HCT116 (cell line): ENCODE data around the gene PDXK. TPM values are rescaled to one million over a fixed set of nuclear protein-coding genes. Genes with fewer than 3 reads are reported as not detected.

Source experiments
- ATAC-seq: fragments of 200-7000 bp; cut with Tn5 transposase; 2 replicates; pipeline ENCODE4 v1.9.1; 2020; ENCODE audit warnings: mild to moderate bottlenecking, moderate library complexity
- BruUV-seq: library from RNA; stranded (reverse); fragments of 400-500 nt; replicated peaks from 2 replicates; lab custom pipeline; 2021; lab: Mats Ljungman, UMichigan
- CTCF ChIA-PET: fragments of 300-600 bp; sonication (Branson Sonifier 250); formaldehyde crosslinking; loops from one replicate; lab custom pipeline; 2021; ENCODE audit warnings: antibody characterized with exemption; lab: Charles Lee
- POLR2A ChIA-PET: fragments of 300-600, 350-600 bp; sonication (Branson Sonifier 250); formaldehyde crosslinking; loops from one replicate; lab custom pipeline; 2021; ENCODE audit warnings: antibody characterized with exemption; lab: Charles Lee
- RAD21 ChIA-PET, 2 experiments: fragments of 300-600 bp; sonication (Branson Sonifier 250); formaldehyde crosslinking; loops; one replicate each; lab custom pipeline; 2023; ENCODE audit warnings: low total read pairs in 2 of 2; ENCODE audit not compliant: uncharacterized antibody in 2 of 2, unreplicated experiment in 2 of 2, low non-redundant PET in 1 of 2; lab: Charles Lee
- DNase-seq: peaks from one replicate; pipeline ENCODE4 v3.0.0-alpha.2; 2010; ENCODE audit warnings: low read depth, low spot score
- H2AFZ ChIP-seq: fragments of 200-600 bp; shearing (Covaris generic), sonication (generic); 2 replicates; pipeline ENCODE4 v1.6.1; 2017; ENCODE audit warnings: low read depth, mixed run types, mixed read lengths, antibody characterized with exemption, low read length; ENCODE audit not compliant: poor library complexity, severe bottlenecking
- H3K27ac ChIP-seq: 2 replicates; pipeline ENCODE4 v1.5.1; 2012; ENCODE audit warnings: low read depth, low read length
- H3K27me3 ChIP-seq: fragments of 200-600 bp; sonication (generic); 2 replicates; pipeline ENCODE4 v1.6.1; 2016; ENCODE audit warnings: mixed run types, low read length, mixed read lengths; ENCODE audit not compliant: insufficient read depth
- H3K36me3 ChIP-seq, 2 experiments: fragments of 200-500 bp in 1 of 2; fragments of 200-600 bp in 1 of 2; sonication (Bioruptor generic) in 1 of 2; sonication (generic) in 1 of 2; 2 replicates each; pipeline versions ENCODE4 v1.5.1 to v1.6.1; 2014 to 2016; ENCODE audit warnings: low read length in 2 of 2, inconsistent platforms in 1 of 2, mixed read lengths in 1 of 2, mixed run types in 1 of 2; ENCODE audit not compliant: insufficient read depth in 2 of 2, control insufficient read depth in 1 of 2
- H3K4me1 ChIP-seq, 2 experiments: fragments of 200-600 bp in 1 of 2; sonication (generic) in 1 of 2; 2 replicates each; pipeline versions ENCODE4 v1.5.1 to v1.6.1; 2012 to 2017; ENCODE audit warnings: low read length in 2 of 2, inconsistent platforms in 1 of 2, mild to moderate bottlenecking in 1 of 2, mixed read lengths in 1 of 2, mixed run types in 1 of 2, moderate library complexity in 1 of 2; ENCODE audit not compliant: insufficient read depth in 2 of 2, control insufficient read depth in 1 of 2
- H3K4me2 ChIP-seq: fragments of 200-600 bp; sonication (generic); 2 replicates; pipeline ENCODE4 v1.6.1; 2017; ENCODE audit warnings: mixed run types, low read length, mixed read lengths
- H3K4me3 ChIP-seq, 2 experiments: fragments of 200-600 bp in 1 of 2; sonication (generic) in 1 of 2; replicated peaks in 1 of 2; 2 replicates each; pipeline ENCODE4 v1.5.1; 2011 to 2016; ENCODE audit warnings: low read length in 2 of 2, control low read depth in 1 of 2, low read depth in 1 of 2, mild to moderate bottlenecking in 1 of 2, mixed read lengths in 1 of 2, mixed run types in 1 of 2
- H3K79me2 ChIP-seq: fragments of 200-600 bp; sonication (generic); 2 replicates; pipeline ENCODE4 v1.6.1; 2017; ENCODE audit warnings: mild to moderate bottlenecking, mixed run types, low read length, moderate library complexity, mixed read lengths; ENCODE audit not compliant: insufficient read depth
- H3K9ac ChIP-seq: fragments of 200-600 bp; sonication (generic); 2 replicates; pipeline ENCODE4 v1.6.1; 2016; ENCODE audit warnings: low read length, mixed read lengths
- H3K9me2 ChIP-seq: fragments of 200-600 bp; sonication (generic), shearing (Covaris generic); 2 replicates; pipeline ENCODE4 v1.6.1; 2017; ENCODE audit warnings: mixed run types, mild to moderate bottlenecking, moderate library complexity; ENCODE audit not compliant: insufficient read depth
- H3K9me3 ChIP-seq, 2 experiments: fragments of 200-500 bp in 1 of 2; fragments of 200-600 bp in 1 of 2; sonication (Bioruptor generic) in 1 of 2; sonication (generic) in 1 of 2; 2 replicates each; pipeline ENCODE4 v1.6.1; 2014 to 2017; ENCODE audit warnings: low read length in 2 of 2, mixed read lengths in 2 of 2, inconsistent platforms in 1 of 2, low read depth in 1 of 2, mild to moderate bottlenecking in 1 of 2, mixed run types in 1 of 2, moderate library complexity in 1 of 2; ENCODE audit not compliant: control insufficient read depth in 1 of 2, insufficient read depth in 1 of 2
- H4K20me1 ChIP-seq: fragments of 200-600 bp; sonication (generic), shearing (Covaris generic); 2 replicates; pipeline ENCODE4 v1.6.1; 2017; ENCODE audit warnings: mixed run types, mild to moderate bottlenecking, moderate library complexity; ENCODE audit not compliant: insufficient read depth
- CEBPB ChIP-seq: IDR thresholded peaks from 2 replicates; pipeline ENCODE4 v1.6.1; 2012; ENCODE audit warnings: low read depth
- ELF1 ChIP-seq: IDR thresholded peaks from 2 replicates; pipeline ENCODE4 v1.6.1; 2012; ENCODE audit warnings: low read depth, borderline replicate concordance
- EZH2 ChIP-seq: fragments of 200-600 bp; sonication (generic); IDR thresholded peaks from 2 replicates; pipeline ENCODE4 v1.6.1; 2017; ENCODE audit warnings: antibody characterized with exemption, mixed run types
- EZH2phosphoT487 ChIP-seq: fragments of 200-600 bp; IDR thresholded peaks from 2 replicates; pipeline ENCODE4 v1.6.1; 2018; ENCODE audit warnings: antibody characterized with exemption, borderline replicate concordance
- POLR2A ChIP-seq: IDR thresholded peaks from 2 replicates; pipeline ENCODE4 v1.7.0; 2011; ENCODE audit warnings: borderline replicate concordance; ENCODE audit not compliant: insufficient read depth, insufficient read length; ENCODE audit errors: extremely low read depth
- RAD21 ChIP-seq: IDR thresholded peaks from 2 replicates; pipeline ENCODE4 v1.6.1; 2012; ENCODE audit warnings: low read depth, mild to moderate bottlenecking
- SRF ChIP-seq: IDR thresholded peaks from 2 replicates; pipeline ENCODE4 v1.6.1; 2012; ENCODE audit warnings: low read depth
- TCF7L2 ChIP-seq: IDR thresholded peaks from 2 replicates; pipeline ENCODE4 v1.7.0; 2011; ENCODE audit warnings: borderline replicate concordance, inconsistent platforms; ENCODE audit not compliant: insufficient read depth, insufficient read length; ENCODE audit errors: extremely low read depth
- YY1 ChIP-seq: IDR thresholded peaks from 2 replicates; pipeline ENCODE4 v1.6.1; 2011; ENCODE audit warnings: low read length, low read depth, moderate library complexity, mild to moderate bottlenecking; ENCODE audit not compliant: insufficient replicate concordance; ENCODE audit errors: extremely low read depth
- ZNF274 ChIP-seq: fragments of 200-500 bp; sonication (Bioruptor generic); IDR thresholded peaks from 2 replicates; pipeline ENCODE4 v1.6.1; 2014; ENCODE audit warnings: mild to moderate bottlenecking, low read depth, low read length, inconsistent platforms
- intact Hi-C: fragments of 100-400 bp; cut with micrococcal nuclease; formaldehyde crosslinking; loops from 2 replicates; pipeline ENCODE4 v1.10.0; 2022
- total RNA-seq: library from RNA; stranded (reverse); gene quantifications from one replicate; pipeline ENCODE4 v1.2.1, GENCODE V29; 2021; ENCODE audit not compliant: unreplicated experiment
- TF ChIP-seq, protein P1 (sequence below), 3 experiments: fragments of 200-600 bp in 1 of 3; sonication (generic) in 1 of 3; IDR thresholded peaks in 2 of 3; conservative IDR thresholded peaks in 1 of 3; 2 replicates each; pipeline ENCODE4 v1.5.1; 2012 to 2017; ENCODE audit warnings: low read depth in 2 of 3, low read length in 2 of 3, antibody characterized with exemption in 1 of 3, borderline replicate concordance in 1 of 3, control low read depth in 1 of 3, mild to moderate bottlenecking in 1 of 3, mixed read lengths in 1 of 3, mixed run types in 1 of 3, moderate library complexity in 1 of 3; ENCODE audit not compliant: insufficient read depth in 1 of 3
- TF ChIP-seq, protein P2 (sequence below): IDR thresholded peaks from 2 replicates; pipeline ENCODE4 v1.6.1; 2012
- TF ChIP-seq, protein P3 (sequence below): IDR thresholded peaks from 2 replicates; pipeline ENCODE4 v1.6.1; 2012; ENCODE audit warnings: low read depth
- TF ChIP-seq, protein P4 (sequence below): IDR thresholded peaks from 2 replicates; pipeline ENCODE4 v1.6.1; 2012

The PDXK gene
- total RNA-seq, 1 experiment from 2014 or later = 127 TPM

DNA sequence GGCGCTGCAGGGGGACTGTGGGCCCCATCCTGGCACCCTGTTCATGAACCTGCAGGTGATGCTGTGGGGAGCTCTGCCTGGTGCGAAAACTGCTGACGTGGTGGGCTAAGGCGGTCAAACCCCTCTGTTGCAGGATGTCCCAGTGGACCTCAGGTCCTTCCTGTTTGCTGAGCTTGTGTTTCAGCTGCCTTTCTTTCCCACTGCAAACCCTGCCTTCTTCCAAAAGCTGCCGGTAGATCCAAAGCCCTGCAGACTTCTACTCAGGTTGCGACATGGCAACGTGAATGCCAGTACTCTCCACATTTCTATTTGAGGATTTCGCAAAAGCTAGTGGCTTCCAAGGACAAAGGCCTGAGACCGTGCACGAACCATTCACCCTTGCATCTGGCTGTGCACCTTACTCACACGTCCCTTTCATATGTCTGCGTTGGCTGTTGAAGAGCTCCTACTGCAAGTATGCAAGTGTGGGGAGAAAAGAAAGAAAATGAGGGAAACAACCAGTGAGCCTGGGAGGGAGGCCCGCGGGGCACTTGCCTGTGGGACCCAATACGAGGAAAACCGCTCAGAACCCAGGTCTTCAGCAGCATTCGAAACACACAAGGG, 64.3 kb downstream of the PDXK start (continued):
- TF ChIP-seq TCF7L2 = no peak
- TF ChIP-seq, protein P1, sequence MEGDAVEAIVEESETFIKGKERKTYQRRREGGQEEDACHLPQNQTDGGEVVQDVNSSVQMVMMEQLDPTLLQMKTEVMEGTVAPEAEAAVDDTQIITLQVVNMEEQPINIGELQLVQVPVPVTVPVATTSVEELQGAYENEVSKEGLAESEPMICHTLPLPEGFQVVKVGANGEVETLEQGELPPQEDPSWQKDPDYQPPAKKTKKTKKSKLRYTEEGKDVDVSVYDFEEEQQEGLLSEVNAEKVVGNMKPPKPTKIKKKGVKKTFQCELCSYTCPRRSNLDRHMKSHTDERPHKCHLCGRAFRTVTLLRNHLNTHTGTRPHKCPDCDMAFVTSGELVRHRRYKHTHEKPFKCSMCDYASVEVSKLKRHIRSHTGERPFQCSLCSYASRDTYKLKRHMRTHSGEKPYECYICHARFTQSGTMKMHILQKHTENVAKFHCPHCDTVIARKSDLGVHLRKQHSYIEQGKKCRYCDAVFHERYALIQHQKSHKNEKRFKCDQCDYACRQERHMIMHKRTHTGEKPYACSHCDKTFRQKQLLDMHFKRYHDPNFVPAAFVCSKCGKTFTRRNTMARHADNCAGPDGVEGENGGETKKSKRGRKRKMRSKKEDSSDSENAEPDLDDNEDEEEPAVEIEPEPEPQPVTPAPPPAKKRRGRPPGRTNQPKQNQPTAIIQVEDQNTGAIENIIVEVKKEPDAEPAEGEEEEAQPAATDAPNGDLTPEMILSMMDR (IDR thresholded peaks at IDR 0.05 in 2 of 3, conservative IDR thresholded peaks at IDR 0.05 in 1 of 3; ENCODE audit: borderline replicate concordance in 1 of 3, insufficient read depth in 1 of 3, low read depth in 2 of 3, low read length in 2 of 3) = no peak
- no peak for TF ChIP-seq ELF1
- TF ChIP-seq YY1 = no peak
- no peak for TF ChIP-seq RAD21
- TF ChIP-seq, all 23 proteins: peak for 0

DNA sequence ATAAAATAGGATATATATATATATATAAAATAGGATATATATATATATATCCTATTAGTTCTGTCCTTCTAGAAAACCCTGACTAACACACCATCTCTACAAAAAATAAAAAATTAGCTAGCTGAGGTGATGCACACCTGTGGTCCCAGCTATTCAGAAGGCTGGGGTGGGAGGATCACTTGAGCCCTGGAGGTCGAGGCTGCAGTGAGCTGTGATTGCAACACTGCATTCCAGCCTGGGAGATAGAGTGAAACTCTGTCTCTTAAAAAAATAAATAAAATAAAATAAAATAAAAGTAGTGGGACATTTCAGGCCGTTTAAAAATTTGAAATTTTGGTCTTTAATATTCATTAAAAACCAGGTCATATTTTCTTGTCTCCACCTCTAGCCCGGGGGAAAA, 66.2 kb downstream of the PDXK start:
- Histone ChIP-seq H4K20me1 (no peaks in the 10 kb centered on the region), H3K27ac (no peak overlapping the region), H2AFZ (no peak overlapping the region), H3K36me3 (no peaks in the 10 kb centered on the region), H3K4me3 (no peak overlapping the region), H3K9ac (no peak overlapping the region), H3K9me3 (no peaks in the 10 kb centered on the region), H3K27me3 (no peaks in the 10 kb centered on the region), H3K4me2 (no peak overlapping the region), H3K4me1 (peaks cover 3 to 27% of the 10 kb centered on the region in 2 experiments; a peak in 3 of 4 replicates), H3K79me2 (peaks cover 8% of the 10 kb centered on the region), H3K9me2 (no peaks in the 10 kb centered on the region)
- ChIA-PET POLR2A (no interaction called here), RAD21 (no interaction called here), CTCF (no interaction called here)
- no TSS peak for BruUV-seq
- intact Hi-C loops = no loop called here
- no peak for TF ChIP-seq SRF
- TF ChIP-seq CEBPB = no peak
- no peak for TF ChIP-seq ZNF274
- TF ChIP-seq EZH2 = no peak
- TF ChIP-seq, protein P2, sequence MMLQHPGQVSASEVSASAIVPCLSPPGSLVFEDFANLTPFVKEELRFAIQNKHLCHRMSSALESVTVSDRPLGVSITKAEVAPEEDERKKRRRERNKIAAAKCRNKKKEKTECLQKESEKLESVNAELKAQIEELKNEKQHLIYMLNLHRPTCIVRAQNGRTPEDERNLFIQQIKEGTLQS = no peak
- no peak for TF ChIP-seq RAD21
- TF ChIP-seq EZH2phosphoT487 = no peak
- no peak for TF ChIP-seq TCF7L2
- TF ChIP-seq, protein P3, sequence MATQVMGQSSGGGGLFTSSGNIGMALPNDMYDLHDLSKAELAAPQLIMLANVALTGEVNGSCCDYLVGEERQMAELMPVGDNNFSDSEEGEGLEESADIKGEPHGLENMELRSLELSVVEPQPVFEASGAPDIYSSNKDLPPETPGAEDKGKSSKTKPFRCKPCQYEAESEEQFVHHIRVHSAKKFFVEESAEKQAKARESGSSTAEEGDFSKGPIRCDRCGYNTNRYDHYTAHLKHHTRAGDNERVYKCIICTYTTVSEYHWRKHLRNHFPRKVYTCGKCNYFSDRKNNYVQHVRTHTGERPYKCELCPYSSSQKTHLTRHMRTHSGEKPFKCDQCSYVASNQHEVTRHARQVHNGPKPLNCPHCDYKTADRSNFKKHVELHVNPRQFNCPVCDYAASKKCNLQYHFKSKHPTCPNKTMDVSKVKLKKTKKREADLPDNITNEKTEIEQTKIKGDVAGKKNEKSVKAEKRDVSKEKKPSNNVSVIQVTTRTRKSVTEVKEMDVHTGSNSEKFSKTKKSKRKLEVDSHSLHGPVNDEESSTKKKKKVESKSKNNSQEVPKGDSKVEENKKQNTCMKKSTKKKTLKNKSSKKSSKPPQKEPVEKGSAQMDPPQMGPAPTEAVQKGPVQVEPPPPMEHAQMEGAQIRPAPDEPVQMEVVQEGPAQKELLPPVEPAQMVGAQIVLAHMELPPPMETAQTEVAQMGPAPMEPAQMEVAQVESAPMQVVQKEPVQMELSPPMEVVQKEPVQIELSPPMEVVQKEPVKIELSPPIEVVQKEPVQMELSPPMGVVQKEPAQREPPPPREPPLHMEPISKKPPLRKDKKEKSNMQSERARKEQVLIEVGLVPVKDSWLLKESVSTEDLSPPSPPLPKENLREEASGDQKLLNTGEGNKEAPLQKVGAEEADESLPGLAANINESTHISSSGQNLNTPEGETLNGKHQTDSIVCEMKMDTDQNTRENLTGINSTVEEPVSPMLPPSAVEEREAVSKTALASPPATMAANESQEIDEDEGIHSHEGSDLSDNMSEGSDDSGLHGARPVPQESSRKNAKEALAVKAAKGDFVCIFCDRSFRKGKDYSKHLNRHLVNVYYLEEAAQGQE = no peak
- TF ChIP-seq, protein P4, sequence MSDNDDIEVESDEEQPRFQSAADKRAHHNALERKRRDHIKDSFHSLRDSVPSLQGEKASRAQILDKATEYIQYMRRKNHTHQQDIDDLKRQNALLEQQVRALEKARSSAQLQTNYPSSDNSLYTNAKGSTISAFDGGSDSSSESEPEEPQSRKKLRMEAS = no peak
- no peak for TF ChIP-seq ELF1
- no peak for TF ChIP-seq POLR2A
- DNase-seq (no peak), ATAC-seq (no peak)
